HepG2 (cell line): Measurements from ENCODE around the gene RIT2. TPM values are rescaled to one million over a fixed set of nuclear protein-coding genes. Genes with fewer than 3 reads are reported as not detected.

Source experiments
- ATAC-seq: fragments of 200-7000 bp; cut with Tn5 transposase; 3 replicates; pipeline ENCODE4 v1.9.1; 2020; ENCODE audit warnings: mild to moderate bottlenecking, moderate library complexity
- BruUV-seq: library from RNA; stranded (reverse); fragments of 400-500 nt; replicated peaks from 2 replicates; lab custom pipeline; 2021; lab: Mats Ljungman, UMichigan
- CTCF ChIA-PET: fragments of 300-600 bp; formaldehyde crosslinking; extraction: SDS; loops from one replicate; lab custom pipeline; 2021; ENCODE audit warnings: low total read pairs, inconsistent platforms, low intra/inter-chr PET ratio; lab: Yijun Ruan, JAX
- POLR2A ChIA-PET: fragments of 350-600 bp; sonication (Branson Sonifier 250); formaldehyde crosslinking; loops from one replicate; lab custom pipeline; 2020; ENCODE audit warnings: antibody characterized with exemption, inconsistent platforms; lab: Yijun Ruan, JAX
- DNase-seq: peaks from one replicate; pipeline ENCODE4 v3.0.0-alpha.2; 2015; ENCODE audit warnings: low spot score
- FAIRE-seq: peaks from 3 replicates; lab custom pipeline; 2011; peaks lifted over from hg19 to GRCh38; lab: Jason Lieb, UNC
- H2AFZ ChIP-seq: one replicate; pipeline ENCODE4 v1.6.1; 2011; ENCODE audit warnings: low read length, inconsistent platforms
- H3K27ac ChIP-seq: fragments of 300-600 bp; 3 replicates; pipeline ENCODE4 v1.8.0; 2011; ENCODE audit warnings: mixed run types, mild to moderate bottlenecking, mixed read lengths, low read length, inconsistent platforms; ENCODE audit not compliant: insufficient read depth; ENCODE audit errors: extremely low read length
- H3K27me3 ChIP-seq, 2 experiments: fragments of 200-600 bp in 1 of 2; 2 replicates in 1 of 2; 3 replicates in 1 of 2; pipeline versions ENCODE4 v1.6.0 to v1.8.0; 2011; ENCODE audit warnings: low read length in 2 of 2, mild to moderate bottlenecking in 2 of 2, moderate library complexity in 2 of 2, inconsistent platforms in 1 of 2; ENCODE audit not compliant: insufficient read depth in 2 of 2, control insufficient read depth in 1 of 2
- H3K36me3 ChIP-seq, 2 experiments: fragments of 200-600 bp in 1 of 2; replicated peaks in 1 of 2; 2 replicates in 1 of 2; 3 replicates in 1 of 2; pipeline versions ENCODE4 v1.5.1 to v1.8.0; 2011; ENCODE audit warnings: low read length in 2 of 2, inconsistent platforms in 1 of 2; ENCODE audit not compliant: insufficient read depth in 2 of 2, control insufficient read depth in 1 of 2
- H3K4me1 ChIP-seq: 2 replicates; pipeline ENCODE4 v1.5.1; 2012; ENCODE audit warnings: low read length, inconsistent platforms; ENCODE audit not compliant: insufficient read depth
- H3K4me2 ChIP-seq: 2 replicates; pipeline ENCODE4 v1.6.0; 2011; ENCODE audit warnings: low read depth, low read length, inconsistent platforms
- H3K4me3 ChIP-seq, 3 experiments: fragments of 200-600 bp in 1 of 3; sonication (generic), shearing (Covaris generic) in 1 of 3; replicated peaks in 1 of 3; 2 replicates each; pipeline ENCODE4 v1.5.1; 2011 to 2016; ENCODE audit warnings: low read length in 3 of 3, inconsistent platforms in 2 of 3, low read depth in 2 of 3, mild to moderate bottlenecking in 2 of 3, control low read depth in 1 of 3, mixed read lengths in 1 of 3; ENCODE audit not compliant: insufficient read depth in 1 of 3
- H3K79me2 ChIP-seq: one replicate; pipeline ENCODE4 v1.6.1; 2011; ENCODE audit warnings: low read length, inconsistent platforms; ENCODE audit not compliant: insufficient read depth
- H3K9ac ChIP-seq: 2 replicates; pipeline ENCODE4 v1.6.0; 2011; ENCODE audit warnings: mild to moderate bottlenecking, low read depth, low read length, inconsistent platforms; ENCODE audit not compliant: insufficient read depth
- H3K9me3 ChIP-seq: 2 replicates; pipeline ENCODE4 v1.5.1; 2012; ENCODE audit warnings: mild to moderate bottlenecking, low read length
- H4K20me1 ChIP-seq: 2 replicates; pipeline ENCODE4 v1.6.0; 2011; ENCODE audit warnings: inconsistent platforms, mild to moderate bottlenecking, low read length, moderate library complexity; ENCODE audit not compliant: insufficient read depth
- ATM ChIP-seq: fragments of 450-650 bp; IDR thresholded peaks from 2 replicates; pipeline ENCODE4 v1.7.1; 2017; ENCODE audit warnings: mild to moderate bottlenecking, borderline replicate concordance
- CBX2 ChIP-seq, 2 experiments: fragments of 200-600 bp in 1 of 2; sonication (generic); formaldehyde crosslinking in 1 of 2; IDR thresholded peaks; 2 replicates each; pipeline versions ENCODE4 v1.7.0 to v1.8.1; 2018 to 2022; ENCODE audit warnings: low read depth in 2 of 2, low read length in 1 of 2, mild to moderate bottlenecking in 1 of 2, missing genetic modification reagents in 1 of 2
- PTBP1 ChIP-seq: fragments of 200-400 bp; formaldehyde crosslinking; IDR thresholded peaks from 2 replicates; pipeline ENCODE4 v1.6.1; 2018; ENCODE audit warnings: low read length, low read depth; ENCODE audit not compliant: poor library complexity, severe bottlenecking
- SMAD3 ChIP-seq: sonication (generic); formaldehyde crosslinking; IDR thresholded peaks from 2 replicates; pipeline ENCODE4 v1.4.0; 2020; ENCODE audit warnings: missing genetic modification reagents
- TOE1 ChIP-seq: sonication (generic); formaldehyde crosslinking; IDR thresholded peaks from 2 replicates; pipeline ENCODE4 v1.4.0; 2020; ENCODE audit warnings: mild to moderate bottlenecking, missing genetic modification reagents
- ZNF572 ChIP-seq: sonication (generic); formaldehyde crosslinking; IDR thresholded peaks from 2 replicates; pipeline ENCODE4 v1.5.1; 2020; ENCODE audit warnings: mild to moderate bottlenecking, missing genetic modification reagents
- WGBS: methylation state at CpG from one replicate; pipeline ENCODE4 v1.1.6; 2017; ENCODE audit warnings: low lambda C conversion rate; 5-methylcytosine and 5-hydroxymethylcytosine counted together
- in situ Hi-C: cut with HindIII; loops from 2 replicates; pipeline ENCODE4 v1.10.0; 2017; ENCODE audit warnings: low pct_unique_long_range_greater_than_20kb; ENCODE audit not compliant: extremely low pct_ligation_motif_present
- intact Hi-C: fragments of 100-400 bp; cut with micrococcal nuclease; formaldehyde crosslinking; loops from one replicate; pipeline ENCODE4 v1.10.0; 2022; ENCODE audit not compliant: unreplicated experiment
- polyA plus RNA-seq, 8 experiments: library from polyadenylated mRNA; depleted of rRNA in 3 of 8; stranded (reverse) in 7 of 8; unstranded in 1 of 8; fragments of >200 nt; fragmentation: Illumina TruSeq in 4 of 8; extraction: Trizol in 4 of 8; gene quantifications; 2 replicates each; pipeline versions ENCODE4 v1.2.1 to v1.2.3, GENCODE V29; 2011 to 2016; ENCODE audit warnings: low read depth in 4 of 8, missing spikeins in 1 of 8, mixed read lengths in 1 of 8; ENCODE audit not compliant: insufficient read depth in 1 of 8
- total RNA-seq, 5 experiments: library from RNA; depleted of rRNA; stranded (reverse); fragments of >200 nt; fragmentation: Illumina TruSeq; extraction: Trizol; gene quantifications; 2 replicates each; pipeline ENCODE4 v1.2.3, GENCODE V29; 2016; ENCODE audit warnings: low read depth in 1 of 5
- TF ChIP-seq, protein P1 (sequence below): sonication (generic); formaldehyde crosslinking; IDR thresholded peaks from 2 replicates; pipeline ENCODE4 v1.8.0; 2022; ENCODE audit warnings: low read depth, missing genetic modification reagents
- TF ChIP-seq, protein P2 (sequence below): fragments of 450-650 bp; IDR thresholded peaks from 2 replicates; pipeline ENCODE4 v1.6.1; 2016

RIT2 gene
- total and polyA plus RNA-seq, 2 of the 13 experiments (the other 11 are each of a cell fraction or from before 2014, with no cell fraction given) = not detected

DNA sequence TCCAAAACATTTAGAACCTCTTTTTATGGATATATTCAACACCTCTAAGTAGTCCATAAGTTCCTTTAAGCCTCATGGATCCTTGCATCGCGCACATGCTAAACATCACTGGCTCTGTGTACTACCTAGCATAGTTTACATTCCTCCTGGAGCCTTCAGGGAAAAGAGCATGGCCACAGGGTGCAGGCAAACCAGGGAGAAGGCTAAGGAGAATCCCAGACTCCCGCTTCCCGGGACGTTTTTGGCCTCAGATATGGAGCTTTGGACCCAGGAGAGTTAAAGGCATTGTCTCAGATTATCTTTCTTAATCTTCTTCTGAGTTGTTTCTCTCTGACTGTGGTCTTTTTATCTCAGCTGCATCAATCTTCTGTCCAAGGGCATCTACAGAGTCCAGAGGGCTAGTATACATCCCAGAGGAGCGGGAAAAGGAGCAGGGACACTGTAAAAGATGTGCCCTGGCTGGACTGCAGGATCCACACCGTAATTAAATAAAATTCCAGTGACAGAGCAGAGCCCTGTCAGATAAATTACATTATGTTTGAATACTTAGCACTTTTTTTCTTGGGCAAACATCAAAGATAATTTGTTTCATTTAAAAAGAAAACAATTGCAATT, 36.9 kb downstream of the RIT2 start:
- ChIA-PET CTCF (no interaction called here), POLR2A (no interaction called here)
- no peak for DNase-seq
- no peak for ATAC-seq
- H3K9me3 ChIP-seq = no peaks in the 10 kb centered on the region
- no peaks in the 10 kb centered on the region for H3K79me2 ChIP-seq
- no peak overlapping the region for H3K4me2 ChIP-seq
- TF ChIP-seq SMAD3 (CRISPR knock-in tag) = no peak
- no peak for TF ChIP-seq CBX2 (IDR thresholded peaks at IDR 0.05; ENCODE audit: low read depth, low read length)
- TF ChIP-seq CBX2 (CRISPR knock-in tag; IDR thresholded peaks at IDR 0.05; ENCODE audit: low read depth) = no peak
- no peak for TF ChIP-seq ATM
- TF ChIP-seq ZNF572 (CRISPR knock-in tag) = no peak
- TF ChIP-seq TOE1 (CRISPR knock-in tag) = no peak
- TF ChIP-seq, protein P1, sequence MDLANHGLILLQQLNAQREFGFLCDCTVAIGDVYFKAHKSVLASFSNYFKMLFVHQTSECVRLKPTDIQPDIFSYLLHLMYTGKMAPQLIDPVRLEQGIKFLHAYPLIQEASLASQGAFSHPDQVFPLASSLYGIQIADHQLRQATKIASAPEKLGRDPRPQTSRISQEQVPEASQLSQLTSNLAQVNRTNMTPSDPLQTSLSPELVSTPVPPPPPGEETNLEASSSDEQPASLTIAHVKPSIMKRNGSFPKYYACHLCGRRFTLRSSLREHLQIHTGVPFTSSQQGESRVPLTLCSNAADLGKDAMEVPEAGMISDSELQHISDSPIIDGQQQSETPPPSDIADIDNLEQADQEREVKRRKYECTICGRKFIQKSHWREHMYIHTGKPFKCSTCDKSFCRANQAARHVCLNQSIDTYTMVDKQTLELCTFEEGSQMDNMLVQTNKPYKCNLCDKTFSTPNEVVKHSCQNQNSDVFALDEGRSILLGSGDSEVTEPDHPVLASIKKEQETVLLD (CRISPR knock-in tag) = no peak
- TF ChIP-seq, protein P2, sequence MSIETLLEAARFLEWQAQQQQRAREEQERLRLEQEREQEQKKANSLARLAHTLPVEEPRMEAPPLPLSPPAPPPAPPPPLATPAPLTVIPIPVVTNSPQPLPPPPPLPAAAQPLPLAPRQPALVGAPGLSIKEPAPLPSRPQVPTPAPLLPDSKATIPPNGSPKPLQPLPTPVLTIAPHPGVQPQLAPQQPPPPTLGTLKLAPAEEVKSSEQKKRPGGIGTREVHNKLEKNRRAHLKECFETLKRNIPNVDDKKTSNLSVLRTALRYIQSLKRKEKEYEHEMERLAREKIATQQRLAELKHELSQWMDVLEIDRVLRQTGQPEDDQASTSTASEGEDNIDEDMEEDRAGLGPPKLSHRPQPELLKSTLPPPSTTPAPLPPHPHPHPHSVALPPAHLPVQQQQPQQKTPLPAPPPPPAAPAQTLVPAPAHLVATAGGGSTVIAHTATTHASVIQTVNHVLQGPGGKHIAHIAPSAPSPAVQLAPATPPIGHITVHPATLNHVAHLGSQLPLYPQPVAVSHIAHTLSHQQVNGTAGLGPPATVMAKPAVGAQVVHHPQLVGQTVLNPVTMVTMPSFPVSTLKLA = peak; percentile 29; the same call in 1 of the 2 replicates
- no peak for TF ChIP-seq PTBP1
- H2AFZ ChIP-seq = no peak overlapping the region
- WGBS = 1% methylated on average over 7 of the region's 7 CpGs
- H3K4me3 ChIP-seq = no peak overlapping the region
- H3K4me1 ChIP-seq = no peaks in the 10 kb centered on the region
- FAIRE-seq = no peak
- no peak overlapping the region for H3K27ac ChIP-seq
- no peaks in the 10 kb centered on the region for H4K20me1 ChIP-seq
- no TSS peak for BruUV-seq
- H3K9ac ChIP-seq = no peak overlapping the region
- H3K27me3 ChIP-seq = no peaks in the 10 kb centered on the region
- no peaks in the 10 kb centered on the region for H3K36me3 ChIP-seq
- intact Hi-C loops = no loop called here
- in situ Hi-C loops = no loop called here
